Measurements from ENCODE around the gene EEF1AKMT4.

DNA sequence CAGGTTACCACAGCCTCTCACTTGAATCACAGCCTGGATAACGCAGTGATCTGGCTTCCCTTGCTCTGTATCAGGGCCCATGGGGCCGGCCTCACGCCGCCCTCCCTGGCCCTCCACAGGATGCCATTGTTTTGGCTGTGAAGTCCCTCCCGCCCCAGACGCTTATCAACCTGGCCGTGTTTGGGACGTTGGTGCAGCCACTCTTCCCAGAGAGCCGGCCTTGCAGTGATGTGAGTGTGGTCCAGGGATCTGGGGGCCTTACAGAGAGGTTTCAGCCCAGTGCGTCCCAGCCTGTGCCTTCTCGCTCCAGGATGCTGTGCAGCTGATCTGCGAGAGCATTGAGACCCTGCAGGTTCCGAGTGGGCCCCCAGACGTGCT lies 13.4 kb upstream of the EEF1AKMT4 start:
- TF ChIP-seq CTCF (IDR thresholded peaks at IDR 0.05; ENCODE audit: low read depth, low read length) (no peak), EZH2phosphoT487 (IDR thresholded peaks at IDR 0.05; ENCODE audit: low read depth) (no peak)
